Measurements from ENCODE around the gene PSAT1. TPM values are rescaled to one million over a fixed set of nuclear protein-coding genes. Genes with fewer than 3 reads are reported as not detected.

PSAT1 gene
- total and polyA plus RNA-seq, 2 of the 4 experiments (the other 2 are of a cell fraction), result 77.2 to 88.4 TPM

- no peak overlapping the region for H2BK20ac ChIP-seq (ENCODE audit: low read depth, low read length)
- no peak for ATAC-seq (ENCODE audit: low read depth)
- WGBS, 2 experiments (ENCODE audit: extremely low coverage in 2 of 2, insufficient read length in 1 of 2), result no CpG with 5 or more reads among the region's 3 CpGs
- no peak overlapping the region for H2AK9ac ChIP-seq (replicated peaks; ENCODE audit: low read depth, low read length, poor library complexity)
- H3K9me3 ChIP-seq (ENCODE audit: control insufficient read depth, insufficient read depth, low read length), result no peaks in the 10 kb centered on the region
- no peak overlapping the region for H2BK5ac ChIP-seq (ENCODE audit: low read depth, low read length, poor library complexity, severe bottlenecking)
- no peak for DNase-seq
- TF ChIP-seq USF2 (IDR thresholded peaks at IDR 0.05; ENCODE audit: low read depth, low read length) (no peak), RCOR1 (IDR thresholded peaks at IDR 0.05; ENCODE audit: insufficient replicate concordance, low read length) (no peak), POLR2A (IDR thresholded peaks at IDR 0.05; ENCODE audit: low read depth, low read length) (no peak), MXI1 (IDR thresholded peaks at IDR 0.05; ENCODE audit: borderline replicate concordance, low read depth, low read length) (no peak), CHD1 (IDR thresholded peaks at IDR 0.05; ENCODE audit: low read depth, low read length) (no peak), CEBPB (IDR thresholded peaks at IDR 0.05; ENCODE audit: low read depth, low read length) (no peak), MAFK (IDR thresholded peaks at IDR 0.05; ENCODE audit: low read depth, low read length) (no peak), CTCF (conservative IDR thresholded peaks at IDR 0.05; ENCODE audit: low read depth, low read length) (no peak), FOS (IDR thresholded peaks at IDR 0.05; ENCODE audit: low read depth, low read length) (no peak), SMC3 (IDR thresholded peaks at IDR 0.05; ENCODE audit: low read depth, low read length) (no peak), RFX5 (IDR thresholded peaks at IDR 0.05; ENCODE audit: low read depth, low read length) (no peak), NFE2L2 (IDR thresholded peaks at IDR 0.05; ENCODE audit: low read depth, low read length) (no peak), MAZ (IDR thresholded peaks at IDR 0.05; ENCODE audit: borderline replicate concordance, low read depth, low read length) (no peak), RAD21 (IDR thresholded peaks at IDR 0.05; ENCODE audit: low read length) (no peak)
- no peaks in the 10 kb centered on the region for H3K79me1 ChIP-seq (ENCODE audit: low read depth in 1 of 2, low read length in 2 of 2)
- no peaks in the 10 kb centered on the region for H3K9me1 ChIP-seq (ENCODE audit: insufficient read depth, low read length)
- no peak overlapping the region for H2BK120ac ChIP-seq (ENCODE audit: low read depth, low read length)
- no peak overlapping the region for H3K23ac ChIP-seq (ENCODE audit: low read depth, low read length)
- CTCF ChIA-PET, result no interaction called here
- H3K4ac ChIP-seq (ENCODE audit: low read depth, low read length), result no peak overlapping the region
- no peaks in the 10 kb centered on the region for H3K4me1 ChIP-seq (ENCODE audit: control insufficient read depth, insufficient read depth, low read length)
- no peak overlapping the region for H4K5ac ChIP-seq (ENCODE audit: low read depth, low read length)
- H3K27me3 ChIP-seq (ENCODE audit: control insufficient read depth, insufficient read depth, low read length), result no peaks in the 10 kb centered on the region
- H2BK15ac ChIP-seq (ENCODE audit: low read depth, low read length), result no peak overlapping the region
- no peaks in the 10 kb centered on the region for H4K20me1 ChIP-seq (ENCODE audit: insufficient read depth, low read length)
- in situ Hi-C loops (cut with MboI; ENCODE audit: low sequenced_read_pairs), result no loop called here
- no peaks in the 10 kb centered on the region for H3K36me3 ChIP-seq (ENCODE audit: control insufficient read depth, insufficient read depth, low read length)
- no peak overlapping the region for H2AFZ ChIP-seq (replicated peaks; ENCODE audit: low read length, poor library complexity)
- no peak overlapping the region for H3K14ac ChIP-seq (replicated peaks; ENCODE audit: low read depth, low read length)
- dilution Hi-C loops (cut with HindIII; ENCODE audit: low sequenced_read_pairs, unreplicated experiment), result no loop called here
- no TSS peak for BruUV-seq (replicated peaks)
- H3K4me2 ChIP-seq (ENCODE audit: low read depth, low read length), result no peak overlapping the region
- H3K4me3 ChIP-seq (ENCODE audit: insufficient read depth, low read depth, low read length), result no peak overlapping the region
- no peak overlapping the region for H4K8ac ChIP-seq (ENCODE audit: low read depth in 2 of 2, low read length in 2 of 2)
- H3K56ac ChIP-seq (ENCODE audit: extremely low read depth, insufficient read depth, low read length), result no peak overlapping the region
- H4K91ac ChIP-seq (ENCODE audit: insufficient read depth, low read depth, low read length), result no peak overlapping the region
- POLR2A ChIA-PET (ENCODE audit: unreplicated experiment), result no interaction called here
- intact Hi-C loops (cut with micrococcal nuclease), result no loop called here
- no peak overlapping the region for H3K18ac ChIP-seq (ENCODE audit: low read depth, low read length)
- no peak overlapping the region for H3K9ac ChIP-seq (ENCODE audit: low read depth, low read length)
- no peak overlapping the region for H3K27ac ChIP-seq (ENCODE audit: insufficient read depth, low read length)
- no peak overlapping the region for H2AK5ac ChIP-seq (ENCODE audit: low read depth, low read length)
Observed at GRCh38 chr9:78354989-78355388, 58.1 kb downstream of the PSAT1 start.

Data from IMR-90 (cell line).